Tibial nerve (tissue), 4 donors: ENCODE measurements around the gene CDKN2AIPNL. TPM values are rescaled to one million over a fixed set of nuclear protein-coding genes. Genes with fewer than 3 reads are reported as not detected.

ENCODE experiments used
- DNase-seq, 2 donors: peaks; one replicate each; pipeline ENCODE4 v3.0.0-alpha.2; 2019; ENCODE audit warnings: low spot score in 2 of 2
- H3K27ac ChIP-seq, 4 donors: fragments of 200-600 bp; sonication (generic) in 3 of 4; one replicate each; pipeline ENCODE4 v1.5.1; 2017 to 2019; ENCODE audit warnings: mild to moderate bottlenecking in 1 of 4
- H3K27me3 ChIP-seq, 2 donors: fragments of 200-600 bp; sonication (generic) in 1 of 2; one replicate each; pipeline versions ENCODE4 v1.5.1 to v1.6.0; 2017 to 2019
- H3K36me3 ChIP-seq, 3 donors: fragments of 200-600 bp; sonication (generic); one replicate each; pipeline ENCODE4 v1.5.1; 2018 to 2019
- H3K4me1 ChIP-seq, 4 donors: fragments of 200-600 bp; sonication (generic) in 3 of 4; one replicate each; pipeline ENCODE4 v1.5.1; 2017 to 2019
- H3K4me3 ChIP-seq, 4 donors: fragments of 200-600 bp; sonication (generic) in 3 of 4; one replicate each; pipeline ENCODE4 v1.5.1; 2017 to 2019; ENCODE audit warnings: mild to moderate bottlenecking in 1 of 4, moderate library complexity in 1 of 4
- H3K9me3 ChIP-seq, 4 donors: fragments of 200-600 bp; sonication (generic) in 3 of 4; one replicate each; pipeline ENCODE4 v1.5.1; 2017 to 2019
- CTCF ChIP-seq, 5 experiments: fragments of 200-600 bp in 3 of 5; fragments of 450-650 bp in 2 of 5; sonication (generic) in 3 of 5; IDR thresholded peaks; one replicate each; pipeline ENCODE4 v1.5.1; 2016 to 2019; ENCODE audit warnings: antibody characterized with exemption in 5 of 5, mild to moderate bottlenecking in 3 of 5, moderate library complexity in 2 of 5
- EP300 ChIP-seq, 2 donors: sonication (generic); formaldehyde crosslinking; IDR thresholded peaks; one replicate each; pipeline ENCODE4 v1.6.1; 2017; ENCODE audit warnings: antibody characterized with exemption in 2 of 2, mild to moderate bottlenecking in 1 of 2
- POLR2A ChIP-seq, 2 donors: fragments of 450-650 bp; IDR thresholded peaks; one replicate each; pipeline ENCODE4 v1.6.1; 2017; ENCODE audit warnings: antibody characterized with exemption in 2 of 2, mild to moderate bottlenecking in 2 of 2, moderate library complexity in 2 of 2
- WGBS, 2 donors: methylation state at CpG; one replicate each; pipeline ENCODE4 v1.1.5; 2018; 5-methylcytosine and 5-hydroxymethylcytosine counted together
- total RNA-seq, 4 donors: library from RNA; depleted of rRNA; stranded (reverse); fragments of >200 nt; gene quantifications; one replicate each; pipeline ENCODE4 v1.1.0, GENCODE V29; 2016

CDKN2AIPNL gene
- total RNA-seq, 4 donors from 2014 or later: 13.9 to 37.6 (median 18.5) TPM

- Histone ChIP-seq H3K9me3 (no peaks in the 10 kb centered on the region), H3K4me3 (no peak overlapping the region), H3K4me1 (peaks cover 0 to 38% (median 32%) of the 10 kb centered on the region in 4 donors), H3K27me3 (no peaks in the 10 kb centered on the region), H3K36me3 (no peaks in the 10 kb centered on the region), H3K27ac (no peak overlapping the region)
- TF ChIP-seq POLR2A (IDR thresholded peaks at IDR 0.05) (no peak), EP300 (IDR thresholded peaks at IDR 0.05) (no peak), CTCF (IDR thresholded peaks at IDR 0.05) (no peak)
- WGBS, 2 donors: 71 to 83% methylated on average over 2 of the region's 2 CpGs
- DNase-seq: no peak
Observed at GRCh38 chr5:134435560-134435959, 23.9 kb upstream of the CDKN2AIPNL start.

- WGBS, 2 donors: 64 to 66% methylated on average over 14 of the region's 14 CpGs
- Histone ChIP-seq H3K4me1 (peaks cover 0 to 17% (median 15%) of the 10 kb centered on the region in 4 donors), H3K27ac (no peak overlapping the region), H3K27me3 (no peaks in the 10 kb centered on the region), H3K9me3 (no peaks in the 10 kb centered on the region), H3K4me3 (no peak overlapping the region), H3K36me3 (no peaks in the 10 kb centered on the region)
- no peak for DNase-seq
- TF ChIP-seq EP300 (IDR thresholded peaks at IDR 0.05): no peak
- TF ChIP-seq POLR2A (IDR thresholded peaks at IDR 0.05): no peak
- TF ChIP-seq CTCF (IDR thresholded peaks at IDR 0.05): no peak
Observed at GRCh38 chr5:134432677-134433359, 21.1 kb upstream of the CDKN2AIPNL start.

- Histone ChIP-seq H3K27me3 (peaks cover 0 to 3% of the 10 kb centered on the region in 2 donors), H3K4me3 (no peak overlapping the region), H3K4me1 (peaks cover 0 to 10% (median 9%) of the 10 kb centered on the region in 4 donors), H3K27ac (no peak overlapping the region), H3K9me3 (no peaks in the 10 kb centered on the region), H3K36me3 (no peaks in the 10 kb centered on the region)
- WGBS, 2 donors: 81 to 89% methylated on average over 4 of the region's 4 CpGs
- DNase-seq: no peak
- no peak for TF ChIP-seq CTCF (IDR thresholded peaks at IDR 0.05)
- no peak for TF ChIP-seq EP300 (IDR thresholded peaks at IDR 0.05)
- TF ChIP-seq POLR2A (IDR thresholded peaks at IDR 0.05): no peak
Observed at GRCh38 chr5:134432174-134432573, 20.5 kb upstream of the CDKN2AIPNL start.

GRCh38 chr5:134430001-134430569 is 18.4 kb upstream of the CDKN2AIPNL start:
- TF ChIP-seq POLR2A (IDR thresholded peaks at IDR 0.05): no peak
- no peak for TF ChIP-seq EP300 (IDR thresholded peaks at IDR 0.05)
- no peak for TF ChIP-seq CTCF (IDR thresholded peaks at IDR 0.05)
- no peaks in the 10 kb centered on the region for H3K4me1 ChIP-seq
- peaks cover 0 to 3% of the 10 kb centered on the region in 2 donors for H3K27me3 ChIP-seq
- H3K9me3 ChIP-seq: no peaks in the 10 kb centered on the region
- no peak overlapping the region for H3K27ac ChIP-seq
- no peaks in the 10 kb centered on the region for H3K36me3 ChIP-seq
- DNase-seq: no peak
- 48 to 52% methylated on average over 5 of the region's 5 CpGs for WGBS, 2 donors
- H3K4me3 ChIP-seq: no peak overlapping the region

GRCh38 chr5:134427540-134428041 is 15.9 kb upstream of the CDKN2AIPNL start:
- DNase-seq: no peak
- Histone ChIP-seq H3K36me3 (no peaks in the 10 kb centered on the region), H3K4me3 (no peak overlapping the region), H3K9me3 (no peaks in the 10 kb centered on the region), H3K27me3 (peaks cover 0 to 3% of the 10 kb centered on the region in 2 donors), H3K27ac (no peak overlapping the region), H3K4me1 (no peaks in the 10 kb centered on the region)
- WGBS, 2 donors: 50 to 56% methylated on average over 9 of the region's 9 CpGs
- TF ChIP-seq EP300 (IDR thresholded peaks at IDR 0.05) (no peak), POLR2A (IDR thresholded peaks at IDR 0.05) (no peak), CTCF (IDR thresholded peaks at IDR 0.05) (no peak)
